Mesendoderm (in vitro differentiated cells): ENCODE measurements around the gene SDHAF4.

Experiments
- DNase-seq: peaks from one replicate; pipeline ENCODE4 v3.0.0; 2013
- H2AK5ac ChIP-seq: 2 replicates; pipeline ENCODE4 v1.6.1; 2013; ENCODE audit warnings: low read length, inconsistent platforms
- H2BK120ac ChIP-seq: 2 replicates; pipeline ENCODE4 v1.6.1; 2013; ENCODE audit warnings: low read depth, mild to moderate bottlenecking, low read length, moderate library complexity, mixed read lengths
- H2BK15ac ChIP-seq: replicated peaks from 2 replicates; pipeline ENCODE4 v1.6.1; 2013; ENCODE audit warnings: low read depth, mild to moderate bottlenecking, moderate library complexity
- H2BK5ac ChIP-seq: 2 replicates; pipeline ENCODE4 v1.6.1; 2013; ENCODE audit warnings: low read length, inconsistent platforms
- H3K18ac ChIP-seq: 2 replicates; pipeline ENCODE4 v1.6.1; 2013; ENCODE audit warnings: mild to moderate bottlenecking, low read length, mixed read lengths
- H3K23ac ChIP-seq: one replicate; pipeline ENCODE4 v1.6.1; 2013; ENCODE audit warnings: low read length
- H3K27ac ChIP-seq: 2 replicates; pipeline ENCODE4 v1.5.1; 2013; ENCODE audit warnings: low read depth, mild to moderate bottlenecking, inconsistent platforms, low read length, moderate library complexity
- H3K27me3 ChIP-seq: 2 replicates; pipeline ENCODE4 v1.6.1; 2013; ENCODE audit warnings: low read length, control low read depth, mild to moderate bottlenecking, inconsistent platforms; ENCODE audit not compliant: insufficient read depth, poor library complexity
- H3K36me3 ChIP-seq: 2 replicates; pipeline ENCODE4 v1.6.1; 2013; ENCODE audit warnings: low read length, inconsistent platforms; ENCODE audit not compliant: control insufficient read depth, insufficient read depth
- H3K4ac ChIP-seq: one replicate; pipeline ENCODE4 v1.6.1; 2013; ENCODE audit warnings: low read depth, mild to moderate bottlenecking, low read length, moderate library complexity
- H3K4me1 ChIP-seq: 2 replicates; pipeline ENCODE4 v1.6.1; 2013; ENCODE audit warnings: low read depth, low read length, inconsistent platforms; ENCODE audit not compliant: control insufficient read depth
- H3K4me2 ChIP-seq: 2 replicates; pipeline ENCODE4 v1.6.1; 2013; ENCODE audit warnings: low read length
- H3K4me3 ChIP-seq: 2 replicates; pipeline ENCODE4 v1.5.1; 2013; ENCODE audit warnings: mild to moderate bottlenecking, low read length
- H3K56ac ChIP-seq: one replicate; pipeline ENCODE4 v1.6.1; 2013; ENCODE audit warnings: low read length
- H3K79me1 ChIP-seq: 2 replicates; pipeline ENCODE4 v1.6.1; 2013; ENCODE audit warnings: low read length, inconsistent platforms
- H3K79me2 ChIP-seq: 2 replicates; pipeline ENCODE4 v1.6.1; 2013; ENCODE audit warnings: mild to moderate bottlenecking, low read length; ENCODE audit not compliant: control insufficient read depth, insufficient read depth
- H3K9ac ChIP-seq: 2 replicates; pipeline ENCODE4 v1.6.1; 2013; ENCODE audit warnings: low read length, inconsistent platforms
- H4K5ac ChIP-seq: one replicate; pipeline ENCODE4 v1.6.1; 2013; ENCODE audit warnings: low read length
- H4K8ac ChIP-seq: one replicate; pipeline ENCODE4 v1.6.1; 2013; ENCODE audit warnings: low read depth, mild to moderate bottlenecking, control low read depth, low read length, moderate library complexity
- WGBS: extraction: QIAGEN DNeasy Blood & Tissue Kit; methylation state at CpG from one replicate; pipeline ENCODE4 v1.1.7; 2013; ENCODE audit warnings: low lambda C conversion rate, missing lambda C conversion rate; ENCODE audit not compliant: insufficient coverage; ENCODE audit errors: extremely low coverage; 5-methylcytosine and 5-hydroxymethylcytosine counted together

Gene SDHAF4

DNA sequence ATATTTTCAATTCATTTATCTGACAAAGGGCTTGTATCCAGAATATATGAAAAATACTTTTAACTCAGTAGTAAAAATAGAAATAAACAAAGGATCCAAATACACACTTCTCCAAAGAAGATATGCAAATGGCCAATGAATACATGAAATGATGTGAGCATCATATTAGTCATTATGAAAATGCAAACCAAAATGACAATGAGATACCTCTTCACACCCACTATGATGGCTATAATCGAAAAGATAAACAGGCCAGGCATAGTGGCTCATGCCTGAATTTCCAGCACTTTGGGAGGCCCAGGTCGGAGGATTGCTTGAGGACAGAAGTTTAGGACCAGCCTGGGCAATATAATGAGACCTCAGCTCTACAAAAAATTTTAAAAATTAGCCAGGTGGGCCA, 67.1 kb downstream of the SDHAF4 start:
- no peaks in the 10 kb centered on the region for H3K79me2 ChIP-seq
- H3K36me3 ChIP-seq: no peaks in the 10 kb centered on the region
- no peak overlapping the region for H4K5ac ChIP-seq
- H3K4me3 ChIP-seq: no peak overlapping the region
- DNase-seq: no peak
- no CpG with 5 or more reads among the region's 2 CpGs for WGBS
- no peak overlapping the region for H3K18ac ChIP-seq
- H3K23ac ChIP-seq: no peak overlapping the region
- no peak overlapping the region for H3K4me2 ChIP-seq
- H2AK5ac ChIP-seq: no peak overlapping the region
- no peak overlapping the region for H2BK15ac ChIP-seq
- H2BK5ac ChIP-seq: no peak overlapping the region
- H3K4me1 ChIP-seq: no peaks in the 10 kb centered on the region
- no peak overlapping the region for H3K4ac ChIP-seq
- no peak overlapping the region for H3K9ac ChIP-seq
- H3K27me3 ChIP-seq: no peaks in the 10 kb centered on the region
- no peak overlapping the region for H3K56ac ChIP-seq
- H3K27ac ChIP-seq: no peak overlapping the region
- no peaks in the 10 kb centered on the region for H3K79me1 ChIP-seq
- H2BK120ac ChIP-seq: no peak overlapping the region
- no peak overlapping the region for H4K8ac ChIP-seq

DNA sequence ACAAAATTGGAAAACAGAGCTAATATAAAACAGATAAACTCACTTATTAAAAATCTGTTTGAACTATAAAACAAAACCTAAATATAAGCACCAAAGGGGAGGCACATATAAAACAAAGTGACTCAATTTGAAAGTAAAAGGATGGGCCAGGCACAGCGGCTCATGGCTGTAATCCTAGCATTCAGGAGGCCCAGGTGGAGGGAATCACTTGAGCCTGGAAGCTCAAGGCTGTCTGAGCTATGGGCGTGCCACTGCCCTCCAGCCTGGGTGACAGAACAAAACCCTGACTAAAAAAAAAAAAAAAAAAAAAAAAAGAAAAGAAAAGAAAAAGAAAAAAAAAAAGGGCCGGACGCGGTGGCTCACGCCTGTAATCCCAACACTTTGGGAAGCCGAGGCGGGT, 69.9 kb downstream of the SDHAF4 start:
- H3K4me2 ChIP-seq: no peak overlapping the region
- no peak overlapping the region for H3K18ac ChIP-seq
- H3K27ac ChIP-seq: no peak overlapping the region
- H3K27me3 ChIP-seq: no peaks in the 10 kb centered on the region
- H3K79me1 ChIP-seq: no peaks in the 10 kb centered on the region
- H2BK120ac ChIP-seq: no peak overlapping the region
- no peak overlapping the region for H3K56ac ChIP-seq
- WGBS: no CpG with 5 or more reads among the region's 8 CpGs
- H2BK5ac ChIP-seq: no peak overlapping the region
- H3K23ac ChIP-seq: no peak overlapping the region
- H3K4ac ChIP-seq: no peak overlapping the region
- no peak overlapping the region for H2AK5ac ChIP-seq
- no peaks in the 10 kb centered on the region for H3K36me3 ChIP-seq
- no peak overlapping the region for H2BK15ac ChIP-seq
- no peaks in the 10 kb centered on the region for H3K4me1 ChIP-seq
- no peak for DNase-seq
- H3K79me2 ChIP-seq: no peaks in the 10 kb centered on the region
- no peak overlapping the region for H4K8ac ChIP-seq
- H3K4me3 ChIP-seq: no peak overlapping the region
- no peak overlapping the region for H4K5ac ChIP-seq
- no peak overlapping the region for H3K9ac ChIP-seq

DNA sequence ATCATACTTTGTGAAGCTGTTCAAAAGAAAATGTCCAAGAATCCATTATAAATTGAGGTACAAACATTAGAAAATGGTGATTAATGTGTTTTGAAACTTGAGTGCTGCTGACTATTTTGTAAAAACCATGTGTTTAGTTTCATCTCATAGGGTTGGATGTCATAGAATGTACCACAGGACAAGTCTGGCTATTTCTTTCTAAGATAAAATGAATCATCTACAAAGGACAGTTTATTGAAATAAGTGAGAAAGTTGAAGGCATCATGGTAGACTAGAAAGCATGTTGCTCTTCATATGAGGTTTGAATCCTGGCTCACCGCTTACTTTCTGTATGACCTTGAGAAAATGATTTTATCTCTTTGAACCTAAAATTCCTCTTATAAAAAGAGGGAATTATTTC, 71.7 kb downstream of the SDHAF4 start:
- WGBS: no CpG with 5 or more reads among the region's 1 CpG
- H2AK5ac ChIP-seq: no peak overlapping the region

More for the DNA sequence above, 71.7 kb downstream of the SDHAF4 start:
- Histone ChIP-seq H3K56ac (no peak overlapping the region), H3K27me3 (no peaks in the 10 kb centered on the region), H3K18ac (no peak overlapping the region), H3K9ac (no peak overlapping the region), H3K23ac (no peak overlapping the region), H3K36me3 (no peaks in the 10 kb centered on the region), H3K27ac (no peak overlapping the region), H2BK5ac (no peak overlapping the region), H3K79me2 (no peaks in the 10 kb centered on the region), H3K4ac (no peak overlapping the region), H2BK120ac (no peak overlapping the region), H2BK15ac (no peak overlapping the region), H3K4me3 (no peak overlapping the region), H3K4me2 (no peak overlapping the region), H3K79me1 (no peaks in the 10 kb centered on the region), H4K8ac (no peak overlapping the region), H4K5ac (no peak overlapping the region), H3K4me1 (no peaks in the 10 kb centered on the region)
- no peak for DNase-seq
